Stimulated activated CD8-positive, alpha-beta memory T cell treated with anti-CD3 and anti-CD28 coated beads, Interleukin-12 subunit alpha, Interleukin-12 subunit beta, amount 100 ng/mL, for 24 hours (primary cell): Measurements from ENCODE around the gene LPCAT3.
"Not testable (repeated sequence)": the region's sequence is repeated elsewhere in the genome, so short reads cannot be mapped to it uniquely, and the experiment has no call there.

ENCODE experiments used
- DNase-seq: peaks from one replicate; pipeline ENCODE4 v3.0.0-alpha.2; 2020; ENCODE audit errors: extremely low read depth

Gene LPCAT3

GRCh38 chr12:7037411-7037810, 19.1 kb upstream of the LPCAT3 start:
- not testable (repeated sequence) for DNase-seq

GRCh38 chr12:7035463-7035862, 17.2 kb upstream of the LPCAT3 start:
- no peak for DNase-seq

DNA sequence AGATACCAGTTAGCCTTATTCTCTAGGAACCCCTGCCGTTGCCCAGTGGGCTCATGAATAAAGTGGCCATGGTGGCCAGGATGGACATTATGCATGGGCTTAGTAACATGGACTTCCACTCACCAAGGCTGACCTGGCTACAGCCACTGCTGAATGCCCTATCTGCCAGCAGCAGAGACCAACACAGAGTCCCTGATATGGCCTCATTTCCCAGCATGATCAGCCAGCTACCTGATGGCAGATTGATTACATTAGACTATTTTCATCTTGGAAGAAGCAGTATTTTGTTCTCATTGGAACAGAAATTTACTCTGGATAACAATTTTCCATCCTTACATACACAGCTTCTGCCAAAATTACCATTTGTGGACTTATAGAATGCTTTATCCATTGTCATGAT, 16.2 kb upstream of the LPCAT3 start:
- no peak for DNase-seq

GRCh38 chr12:7032990-7033389, 14.7 kb upstream of the LPCAT3 start:
- no peak for DNase-seq

GRCh38 chr12:7031306-7031705, 13.0 kb upstream of the LPCAT3 start:
- DNase-seq: no peak

DNA sequence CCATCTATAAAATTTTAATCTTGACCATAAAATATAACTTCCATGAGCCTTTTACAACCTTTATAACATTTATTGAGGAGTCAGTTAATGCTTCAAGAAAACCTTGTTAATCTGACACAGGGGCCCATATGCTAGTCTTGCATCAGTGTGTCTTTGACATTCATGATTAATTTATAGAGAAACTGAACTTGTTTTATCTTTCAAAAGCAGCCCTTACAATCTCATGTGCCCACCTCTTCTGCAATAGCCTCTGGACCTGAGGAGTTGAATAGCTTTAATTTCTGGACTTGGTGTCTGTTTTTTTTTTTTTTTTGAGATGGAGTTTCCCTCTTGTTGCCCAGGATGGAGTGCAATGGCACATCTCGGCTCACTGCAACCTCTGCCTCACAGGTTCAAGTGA, 8.6 kb upstream of the LPCAT3 start:
- DNase-seq: no peak

GRCh38 chr12:7023114-7023513, 4.8 kb upstream of the LPCAT3 start:
- DNase-seq: no peak

- DNase-seq: no peak
Observed at GRCh38 chr12:7021956-7022355, 3.7 kb upstream of the LPCAT3 start.

DNA sequence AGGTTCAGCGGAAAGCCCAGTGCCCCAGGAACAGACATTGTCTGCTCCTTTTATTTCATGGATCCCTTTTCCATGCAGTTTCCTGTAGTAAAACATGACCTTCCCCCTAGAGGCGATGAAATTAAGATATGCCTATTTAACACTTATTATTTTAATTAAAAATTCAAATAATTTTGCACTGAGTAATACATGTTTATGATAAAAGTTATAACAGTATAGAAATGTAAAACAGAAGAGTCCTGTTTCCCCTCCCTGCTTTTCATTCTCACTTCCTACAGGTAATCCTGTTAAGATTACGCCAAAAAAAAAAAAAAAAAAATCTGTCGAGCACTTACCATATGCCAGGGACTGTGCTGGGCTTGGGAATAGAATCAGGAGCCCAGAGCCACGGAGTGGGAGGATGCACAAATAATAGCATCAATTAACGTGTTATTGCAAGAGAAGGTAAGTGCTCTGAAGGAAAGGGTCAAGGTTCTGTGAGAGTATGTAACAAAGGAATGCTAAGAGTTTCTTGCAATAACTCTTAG, 830 bp upstream of the LPCAT3 start:
- DNase-seq: no peak

- no peak for DNase-seq
Observed at GRCh38 chr12:7017870-7018349, 366 bp downstream of the LPCAT3 start.

DNA sequence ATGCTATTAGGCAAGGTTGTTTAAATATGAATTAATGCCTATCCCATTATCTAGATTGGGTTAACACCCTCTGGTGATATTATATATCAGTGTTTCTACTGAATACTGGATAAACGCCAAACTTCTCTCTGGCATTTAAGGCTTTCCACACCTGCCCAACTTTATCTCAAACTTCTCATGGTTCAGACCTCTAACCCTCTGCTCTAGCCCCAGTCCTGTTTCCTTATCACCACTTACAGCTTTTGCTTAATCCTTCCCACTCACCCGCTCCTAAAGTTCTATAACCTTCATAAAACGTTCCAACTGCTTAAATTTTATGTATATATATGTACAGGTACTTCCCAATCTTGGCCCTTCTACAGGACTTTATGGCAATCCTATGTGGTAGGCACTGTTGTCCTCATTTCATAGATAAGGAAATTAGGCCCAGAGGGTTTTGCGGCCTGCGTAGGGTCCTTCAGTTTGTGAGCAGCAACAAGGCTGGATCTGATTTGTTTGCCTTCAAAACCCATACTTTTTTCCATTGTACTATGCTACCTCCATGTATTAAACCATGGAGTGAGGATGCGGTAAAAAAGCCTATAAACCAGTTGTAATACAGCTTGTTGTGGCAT, 1.2 kb downstream of the LPCAT3 start:
- no peak for DNase-seq

GRCh38 chr12:7015555-7016370, 2.5 kb downstream of the LPCAT3 start:
- no peak for DNase-seq

DNA sequence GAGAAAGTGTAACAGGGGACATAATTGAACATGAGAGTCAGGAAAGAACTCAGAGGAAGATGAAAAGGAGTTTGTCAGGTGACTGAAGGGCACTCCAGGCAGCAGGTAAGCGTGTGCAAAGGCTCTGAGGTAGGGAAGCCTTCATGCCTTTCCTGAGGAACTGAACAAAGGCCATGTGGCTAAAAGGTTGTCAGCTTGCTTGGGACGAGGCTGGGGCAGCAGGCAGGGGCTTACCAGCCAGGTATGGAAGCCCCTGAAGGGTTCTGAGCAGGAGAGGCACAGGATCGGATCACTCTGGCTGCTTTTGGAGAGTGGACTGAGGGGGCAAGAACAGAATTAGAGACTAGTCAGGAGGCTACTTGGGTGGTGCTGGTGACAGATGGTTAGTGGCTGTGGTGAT, 5.2 kb downstream of the LPCAT3 start:
- no peak for DNase-seq

- no peak for DNase-seq
Observed at GRCh38 chr12:7012024-7012607, 6.2 kb downstream of the LPCAT3 start.

DNA sequence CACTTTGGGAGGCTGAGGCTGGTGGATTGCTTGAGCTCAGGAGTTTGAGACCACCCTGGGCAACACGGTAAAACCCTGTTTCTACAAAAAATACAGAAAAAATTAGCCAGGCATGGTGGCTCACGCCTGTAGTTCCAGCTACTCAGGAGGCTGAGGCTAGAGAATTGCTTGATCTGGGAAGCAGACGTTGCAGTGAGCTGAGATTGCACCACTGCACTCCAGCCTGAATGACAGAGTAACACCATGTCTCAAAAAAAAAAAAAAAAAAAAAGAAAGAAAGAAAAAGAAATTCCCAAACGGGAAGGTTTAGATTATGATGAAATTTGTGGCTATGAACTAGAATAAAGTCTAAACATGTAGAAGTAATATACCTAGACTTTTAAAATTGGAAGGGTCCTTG, 6.9 kb downstream of the LPCAT3 start:
- DNase-seq: not testable (repeated sequence)

DNA sequence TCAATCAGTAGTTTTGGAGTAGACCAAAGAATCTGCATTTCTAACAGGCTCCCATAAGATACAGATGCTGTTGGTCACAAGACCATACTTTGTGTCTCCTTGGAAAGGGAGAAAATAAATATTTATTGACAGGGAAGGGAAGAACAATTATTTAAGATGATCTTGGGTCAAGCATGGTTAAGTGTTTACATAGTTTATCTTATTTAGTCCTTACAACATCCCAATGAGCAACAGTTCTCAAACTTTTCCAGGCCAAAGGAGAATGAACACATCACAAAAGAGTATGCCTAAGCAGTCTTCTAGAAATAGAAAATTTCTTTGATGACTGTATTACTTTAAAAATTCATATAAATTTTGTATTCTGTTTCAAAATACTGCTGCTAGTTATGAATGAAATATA, 8.8 kb downstream of the LPCAT3 start:
- no peak for DNase-seq

GRCh38 chr12:7008864-7009263, 9.4 kb downstream of the LPCAT3 start:
- DNase-seq: no peak

DNA sequence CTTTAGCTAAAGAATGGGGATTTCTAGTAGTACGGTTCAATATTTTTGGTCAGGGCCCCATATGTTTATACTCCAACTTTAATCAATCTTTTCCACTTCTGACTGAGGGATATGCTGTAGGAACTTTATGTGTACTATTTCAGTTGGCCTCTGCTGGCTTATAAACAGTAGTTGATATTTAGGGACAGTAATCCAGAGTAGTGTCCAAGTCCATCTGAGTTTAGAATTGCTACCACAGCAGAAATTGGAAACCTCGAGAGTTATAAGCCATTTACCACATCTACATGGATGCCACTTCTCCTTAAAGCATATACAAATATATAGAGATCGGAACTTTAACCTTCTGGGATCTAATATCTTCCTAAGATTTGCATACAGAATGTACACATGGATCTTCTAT, 11.6 kb downstream of the LPCAT3 start:
- no peak for DNase-seq

DNA sequence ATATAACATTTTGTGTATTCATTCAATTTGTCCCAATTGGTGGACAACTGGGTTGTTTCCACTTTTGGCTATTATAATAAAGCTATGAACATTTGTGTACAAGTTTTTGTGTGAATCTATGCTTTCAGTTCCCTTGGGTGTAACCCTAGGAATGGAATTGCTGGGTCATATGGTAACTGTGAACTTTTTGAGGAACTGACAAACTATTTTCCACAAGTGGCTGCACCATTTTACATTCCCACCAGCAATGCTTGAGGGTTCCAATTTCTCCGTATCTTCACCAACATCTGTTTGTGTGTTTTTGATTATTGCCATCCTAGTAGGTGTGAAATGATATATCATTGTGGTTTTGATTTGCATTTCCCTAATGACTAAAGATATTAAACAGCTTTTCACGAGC, 13.0 kb downstream of the LPCAT3 start:
- no peak for DNase-seq

GRCh38 chr12:7004840-7005239, 13.4 kb downstream of the LPCAT3 start:
- DNase-seq: no peak

DNA sequence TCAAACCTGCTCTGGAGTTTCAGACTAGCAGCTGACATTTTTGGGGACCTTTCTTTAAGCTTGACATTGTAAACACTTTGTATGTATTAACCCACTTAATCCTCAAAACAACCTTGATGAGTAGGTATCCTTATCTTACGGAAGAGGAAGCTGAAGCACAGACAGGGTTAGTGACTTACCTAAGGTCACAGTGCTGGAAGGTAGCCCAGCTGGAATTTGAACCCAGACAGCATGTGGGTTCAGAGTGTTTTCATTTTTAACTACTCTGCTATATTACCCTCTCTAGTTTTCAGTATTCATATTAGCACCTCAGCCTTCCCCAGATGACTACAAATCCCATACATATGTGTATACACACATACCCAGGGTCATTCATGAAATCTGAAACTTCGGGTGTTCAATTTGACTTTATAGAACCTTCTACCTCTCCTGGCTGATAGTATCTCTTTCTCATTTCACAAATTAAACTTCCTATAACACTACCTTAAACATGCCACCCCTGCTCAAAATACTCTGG, 13.9 kb downstream of the LPCAT3 start:
- no peak for DNase-seq

GRCh38 chr12:7001921-7002591, 16.2 kb downstream of the LPCAT3 start:
- DNase-seq: no peak
